ENCODE measurements around the gene MCL1.

MCL1 gene

DNA sequence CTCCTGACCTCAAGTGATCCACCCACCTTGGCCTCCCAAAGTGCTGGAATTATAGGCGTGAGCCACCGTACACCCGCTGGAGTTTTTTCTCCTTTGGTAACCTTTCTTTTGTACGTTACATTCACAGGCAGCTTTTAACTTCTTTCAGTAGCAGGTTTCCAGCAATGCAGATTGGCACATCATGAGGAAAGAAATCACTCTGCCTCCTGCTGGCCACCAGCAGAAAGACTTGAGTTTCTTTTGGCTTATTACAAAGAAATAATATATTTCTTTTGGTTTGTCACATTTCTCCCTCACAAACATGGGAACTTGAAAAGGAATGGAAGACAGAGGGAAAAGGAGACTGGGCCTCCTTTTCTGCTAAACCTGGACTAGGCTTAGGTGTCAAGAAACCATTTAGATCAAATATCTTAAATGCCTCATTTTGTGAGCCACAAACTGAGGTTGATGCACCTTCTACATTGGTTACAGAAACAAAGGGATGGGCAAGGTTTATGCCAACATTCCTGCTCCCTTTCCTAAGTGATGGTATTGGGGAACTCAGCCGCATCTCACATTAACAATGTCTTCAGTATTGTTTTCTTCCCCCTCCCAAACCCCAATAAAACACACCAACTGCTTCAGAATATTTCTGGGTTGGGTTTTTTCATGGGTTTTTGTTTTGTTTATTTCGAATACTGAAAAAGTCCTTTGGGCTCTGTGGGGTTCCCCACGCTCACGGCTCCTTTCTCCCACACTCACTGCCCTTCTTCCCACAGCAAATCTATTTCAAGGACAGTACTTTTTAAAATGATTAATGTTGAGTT lies 42.3 kb upstream of the MCL1 start:
- no peak for DNase-seq (ENCODE audit: low read depth)
- TF ChIP-seq CTCF (IDR thresholded peaks at IDR 0.05; ENCODE audit: control insufficient read depth, insufficient read depth, low read depth, low read length, missing control alignments) = peak; percentile 70
- no peak overlapping the region for H3K4me3 ChIP-seq (ENCODE audit: control insufficient read depth, low read depth, low read length)

- H3K4me3 ChIP-seq (ENCODE audit: control insufficient read depth, low read depth, low read length) = no peak overlapping the region
- TF ChIP-seq CTCF (IDR thresholded peaks at IDR 0.05; ENCODE audit: control insufficient read depth, insufficient read depth, low read depth, low read length, missing control alignments) = no peak
- no peak for DNase-seq (ENCODE audit: low read depth)
These were observed 41.5 kb upstream of the MCL1 start for GRCh38 chr1:150620919-150621318.

- TF ChIP-seq CTCF (IDR thresholded peaks at IDR 0.05; ENCODE audit: control insufficient read depth, insufficient read depth, low read depth, low read length, missing control alignments) = peak; percentile 42
- H3K4me3 ChIP-seq (ENCODE audit: control insufficient read depth, low read depth, low read length) = no peak overlapping the region
- DNase-seq (ENCODE audit: low read depth) = peak; percentile 61
These were observed 40.4 kb upstream of the MCL1 start for GRCh38 chr1:150619576-150620509.

DNA sequence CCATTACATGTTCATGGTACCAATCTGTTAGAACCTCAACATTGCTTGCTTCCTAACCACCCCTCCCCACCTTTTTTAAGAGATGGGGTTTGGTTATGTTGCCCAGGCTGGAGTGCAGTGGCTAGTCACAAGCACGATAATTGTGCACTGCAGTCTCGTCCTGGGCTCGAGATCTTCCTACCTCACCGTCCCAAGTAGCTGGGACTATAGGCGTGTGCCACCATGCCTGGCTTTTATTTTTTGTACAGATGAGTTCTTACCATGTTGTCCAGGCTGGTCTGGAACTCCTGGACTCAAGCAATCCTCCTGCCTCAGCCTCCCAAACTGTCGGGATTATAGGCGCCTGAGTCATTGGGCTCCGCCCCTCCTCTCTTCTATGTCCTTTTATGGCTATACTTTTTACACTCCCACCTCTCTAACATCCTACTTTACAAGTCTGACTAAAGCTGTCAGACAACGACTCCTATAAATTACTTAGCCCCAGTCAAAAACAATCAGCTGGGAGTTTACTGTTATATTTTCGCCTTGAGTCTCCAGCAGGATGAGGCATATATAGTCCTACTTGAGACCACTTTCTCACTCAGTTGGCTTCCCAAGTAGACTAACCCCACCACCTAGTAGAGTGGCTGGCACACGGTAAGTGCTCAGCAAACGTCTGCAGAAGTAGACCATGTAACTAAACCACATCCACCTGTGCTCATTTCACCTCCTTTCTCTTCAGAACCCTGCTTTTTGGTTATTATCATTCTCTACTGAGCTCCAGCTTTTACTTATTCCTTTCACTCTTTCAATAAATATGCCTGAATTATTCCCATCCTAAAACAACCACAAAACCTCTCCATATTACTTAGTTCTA lies 36.2 kb upstream of the MCL1 start:
- no peak for TF ChIP-seq CTCF (IDR thresholded peaks at IDR 0.05; ENCODE audit: control insufficient read depth, insufficient read depth, low read depth, low read length, missing control alignments)
- no peak for DNase-seq (ENCODE audit: low read depth)
- no peak overlapping the region for H3K4me3 ChIP-seq (ENCODE audit: control insufficient read depth, low read depth, low read length)

DNA sequence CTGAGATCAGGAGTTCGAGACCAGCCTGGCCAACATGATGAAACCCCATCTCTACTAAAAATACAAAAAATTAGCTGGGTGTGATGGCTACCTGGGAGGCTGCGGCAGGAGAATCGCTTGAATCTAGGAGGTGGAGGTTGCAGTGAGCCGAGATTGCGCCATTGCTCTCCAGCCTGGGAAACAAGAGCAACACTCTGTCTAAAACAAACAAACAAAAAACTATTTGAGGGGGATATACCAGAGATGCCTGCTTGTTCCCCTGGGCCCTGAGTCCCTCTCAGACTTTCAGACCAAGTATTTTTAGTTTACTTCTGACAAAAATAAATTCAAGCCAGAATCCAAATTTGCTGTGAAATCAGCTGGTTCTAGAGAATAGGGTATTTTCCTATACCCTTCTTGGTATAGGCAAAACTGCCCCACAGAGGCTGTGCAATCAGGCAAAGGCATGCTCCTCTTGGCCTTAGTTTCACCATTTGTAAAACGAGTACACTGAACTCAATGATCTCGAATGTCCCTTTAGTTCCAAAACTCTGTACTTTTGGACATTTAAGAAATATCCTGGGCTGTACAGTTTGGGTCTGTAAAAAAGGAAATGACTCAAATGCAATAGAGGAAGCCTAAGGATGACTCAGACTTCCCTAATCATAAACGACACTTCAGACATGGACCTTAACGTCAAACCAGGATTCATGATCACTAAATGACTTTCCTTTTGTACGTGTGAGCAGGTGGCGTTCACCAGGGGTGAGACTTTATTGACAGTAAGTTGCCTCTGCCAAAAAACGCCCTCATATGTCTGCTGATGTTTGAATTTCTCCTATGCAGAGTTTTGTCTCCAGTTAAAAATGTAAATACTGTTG lies 33.9 kb upstream of the MCL1 start:
- peak; percentile 55 for DNase-seq (ENCODE audit: low read depth)
- H3K4me3 ChIP-seq (ENCODE audit: control insufficient read depth, low read depth, low read length) = no peak overlapping the region
- TF ChIP-seq CTCF (IDR thresholded peaks at IDR 0.05; ENCODE audit: control insufficient read depth, insufficient read depth, low read depth, low read length, missing control alignments) = no peak

Measured in AG09309 (cell line).